IMR-90 (cell line): Measurements from ENCODE around the gene DEFB119. TPM values are rescaled to one million over a fixed set of nuclear protein-coding genes. Genes with fewer than 3 reads are reported as not detected.

Experiments
- ATAC-seq: fragments of 200-7000 bp; cut with Tn5 transposase; 2 replicates; pipeline ENCODE4 v1.9.1; 2020; ENCODE audit warnings: low read depth, mild to moderate bottlenecking, moderate library complexity
- BruUV-seq: library from RNA; stranded (reverse); fragments of 400-500 nt; replicated peaks from 2 replicates; lab custom pipeline; 2021; lab: Mats Ljungman, UMichigan
- CTCF ChIA-PET: fragments of 300-600 bp; formaldehyde crosslinking; extraction: SDS; loops from one replicate; lab custom pipeline; 2021; ENCODE audit warnings: antibody characterized with exemption; lab: Yijun Ruan, JAX
- POLR2A ChIA-PET: fragments of 300-600 bp; sonication (Branson Sonifier 250); formaldehyde crosslinking; loops from one replicate; lab custom pipeline; 2022; ENCODE audit warnings: antibody characterized with exemption; ENCODE audit not compliant: unreplicated experiment; lab: Charles Lee
- DNase-seq: peaks from one replicate; pipeline ENCODE4 v3.0.0; 2013
- H2AFZ ChIP-seq: replicated peaks from 2 replicates; pipeline ENCODE3; 2013; ENCODE audit warnings: low read length, mild to moderate bottlenecking; ENCODE audit not compliant: poor library complexity
- H2AK5ac ChIP-seq: 2 replicates; pipeline ENCODE4 v1.6.1; 2013; ENCODE audit warnings: low read depth, low read length, inconsistent platforms
- H2AK9ac ChIP-seq: replicated peaks from 2 replicates; pipeline ENCODE3; 2013; ENCODE audit warnings: mild to moderate bottlenecking, low read depth, low read length, moderate library complexity; ENCODE audit not compliant: poor library complexity
- H2BK120ac ChIP-seq: 2 replicates; pipeline ENCODE4 v1.6.1; 2013; ENCODE audit warnings: low read depth, low read length, inconsistent platforms
- H2BK15ac ChIP-seq: 3 replicates; pipeline ENCODE4 v1.6.1; 2013; ENCODE audit warnings: low read depth, low read length, inconsistent platforms
- H2BK20ac ChIP-seq: 2 replicates; pipeline ENCODE4 v1.6.1; 2013; ENCODE audit warnings: low read depth, mild to moderate bottlenecking, inconsistent platforms, low read length, moderate library complexity
- H2BK5ac ChIP-seq: 2 replicates; pipeline ENCODE4 v1.6.1; 2013; ENCODE audit warnings: mild to moderate bottlenecking, low read depth, low read length, inconsistent platforms; ENCODE audit not compliant: poor library complexity, severe bottlenecking
- H3K14ac ChIP-seq: replicated peaks from 2 replicates; pipeline ENCODE4 v1.6.1; 2013; ENCODE audit warnings: low read depth, low read length, inconsistent platforms
- H3K18ac ChIP-seq: 2 replicates; pipeline ENCODE4 v1.6.1; 2013; ENCODE audit warnings: low read depth, low read length, control low read depth
- H3K23ac ChIP-seq: 2 replicates; pipeline ENCODE4 v1.6.1; 2013; ENCODE audit warnings: low read depth, low read length, inconsistent platforms
- H3K27ac ChIP-seq: 2 replicates; pipeline ENCODE4 v1.5.1; 2013; ENCODE audit warnings: mild to moderate bottlenecking, control low read depth, low read length; ENCODE audit not compliant: insufficient read depth
- H3K27me3 ChIP-seq: 2 replicates; pipeline ENCODE4 v1.6.1; 2013; ENCODE audit warnings: low read length; ENCODE audit not compliant: control insufficient read depth, insufficient read depth
- H3K36me3 ChIP-seq: 2 replicates; pipeline ENCODE4 v1.6.1; 2013; ENCODE audit warnings: low read length, mixed read lengths; ENCODE audit not compliant: control insufficient read depth, insufficient read depth
- H3K4ac ChIP-seq: 2 replicates; pipeline ENCODE4 v1.6.1; 2013; ENCODE audit warnings: low read depth, low read length, inconsistent platforms
- H3K4me1 ChIP-seq: 2 replicates; pipeline ENCODE4 v1.6.1; 2013; ENCODE audit warnings: low read length, mixed read lengths; ENCODE audit not compliant: control insufficient read depth, insufficient read depth
- H3K4me2 ChIP-seq: 2 replicates; pipeline ENCODE4 v1.6.1; 2013; ENCODE audit warnings: low read depth, mild to moderate bottlenecking, control low read depth, low read length, moderate library complexity
- H3K4me3 ChIP-seq: 2 replicates; pipeline ENCODE4 v1.5.1; 2013; ENCODE audit warnings: low read depth, mild to moderate bottlenecking, control low read depth, low read length, moderate library complexity; ENCODE audit not compliant: insufficient read depth
- H3K56ac ChIP-seq: 2 replicates; pipeline ENCODE4 v1.6.1; 2013; ENCODE audit warnings: low read length, inconsistent platforms; ENCODE audit not compliant: insufficient read depth; ENCODE audit errors: extremely low read depth
- H3K79me1 ChIP-seq, 2 experiments: 2 replicates each; pipeline ENCODE4 v1.6.1; 2013; ENCODE audit warnings: low read length in 2 of 2, inconsistent platforms in 1 of 2, low read depth in 1 of 2
- H3K9ac ChIP-seq: 2 replicates; pipeline ENCODE4 v1.6.1; 2013; ENCODE audit warnings: low read depth, low read length, control low read depth
- H3K9me1 ChIP-seq: 2 replicates; pipeline ENCODE4 v1.6.1; 2013; ENCODE audit warnings: low read length, inconsistent platforms; ENCODE audit not compliant: insufficient read depth
- H3K9me3 ChIP-seq: 2 replicates; pipeline ENCODE4 v1.6.1; 2013; ENCODE audit warnings: low read length; ENCODE audit not compliant: control insufficient read depth, insufficient read depth
- H4K20me1 ChIP-seq: 2 replicates; pipeline ENCODE4 v1.6.1; 2013; ENCODE audit warnings: low read length, inconsistent platforms; ENCODE audit not compliant: insufficient read depth
- H4K5ac ChIP-seq: 2 replicates; pipeline ENCODE4 v1.6.1; 2013; ENCODE audit warnings: mild to moderate bottlenecking, low read depth, low read length, control low read depth
- H4K8ac ChIP-seq, 2 experiments: 2 replicates each; pipeline ENCODE4 v1.6.1; 2013; ENCODE audit warnings: low read depth in 2 of 2, low read length in 2 of 2, control low read depth in 1 of 2, inconsistent platforms in 1 of 2
- H4K91ac ChIP-seq: 2 replicates; pipeline ENCODE4 v1.6.1; 2013; ENCODE audit warnings: low read depth, low read length, inconsistent platforms; ENCODE audit not compliant: insufficient read depth
- RAD21 ChIP-seq: IDR thresholded peaks from 2 replicates; pipeline ENCODE4 v1.6.1; 2012; ENCODE audit warnings: low read length, improper control_type of control experiment
- WGBS, 2 experiments: methylation state at CpG; one replicate each; pipeline versions ENCODE4 v1.1.5 to v1.1.7; 2013; ENCODE audit warnings: missing lambda C conversion rate in 2 of 2; ENCODE audit not compliant: insufficient read length in 1 of 2; ENCODE audit errors: extremely low coverage in 2 of 2; 5-methylcytosine and 5-hydroxymethylcytosine counted together
- dilution Hi-C: fragments of 300-500 bp; cut with HindIII; formaldehyde crosslinking; loops from one replicate; pipeline ENCODE4 v1.14.3; 2018; ENCODE audit warnings: low sequenced_read_pairs; ENCODE audit not compliant: unreplicated experiment
- in situ Hi-C: fragments of 300-500 bp; cut with MboI; formaldehyde crosslinking; loops from 3 replicates; pipeline ENCODE4 v1.14.3; 2019; ENCODE audit warnings: low sequenced_read_pairs, inconsistent platforms, mixed read lengths
- intact Hi-C: fragments of 100-400 bp; cut with micrococcal nuclease; formaldehyde crosslinking; loops from 2 replicates; pipeline ENCODE4 v1.10.0; 2022
- polyA plus RNA-seq, 3 experiments: library from polyadenylated mRNA; depleted of rRNA; stranded (reverse); fragments of >200 nt; gene quantifications; 2 replicates each; pipeline ENCODE4 v1.2.3, GENCODE V29; 2012; ENCODE audit warnings: low replicate concordance in 1 of 3
- total RNA-seq: library from RNA; depleted of rRNA; stranded (reverse); fragments of >200 nt; gene quantifications from 2 replicates; pipeline ENCODE4 v1.2.3, GENCODE V29; 2012

DEFB119 gene
- total and polyA plus RNA-seq, 2 of the 4 experiments (the other 2 are of a cell fraction), result not detected

DNA sequence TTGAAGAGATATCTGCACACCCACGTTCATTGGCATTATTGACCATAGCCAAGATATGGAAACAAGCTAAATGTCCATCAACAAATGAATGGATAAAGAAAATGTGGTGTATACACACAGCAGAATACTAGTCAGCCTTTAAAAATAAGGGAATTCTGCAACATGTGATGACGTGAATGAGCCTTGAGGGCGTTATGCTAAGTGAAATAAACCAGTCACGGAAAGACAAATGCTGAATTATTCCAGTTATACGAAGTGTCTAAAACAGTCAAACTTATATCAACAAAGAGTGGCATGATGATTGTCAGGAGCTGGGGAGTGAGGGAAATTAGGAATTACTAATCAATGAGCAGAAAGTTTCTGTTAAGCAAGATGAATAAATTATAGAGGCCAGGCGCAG lies 24.0 kb upstream of the DEFB119 start:
- H2AK9ac ChIP-seq, result no peak overlapping the region
- H3K79me1 ChIP-seq, result no peaks in the 10 kb centered on the region
- H3K23ac ChIP-seq, result no peak overlapping the region
- no peaks in the 10 kb centered on the region for H3K36me3 ChIP-seq
- no peaks in the 10 kb centered on the region for H3K4me1 ChIP-seq
- dilution Hi-C loops (no loop called here), intact Hi-C loops (no loop called here), in situ Hi-C loops (no loop called here)
- H3K18ac ChIP-seq, result no peak overlapping the region
- 80% methylated on average over 1 of the region's 6 CpGs; no CpG with 5 or more reads in 1 of the 2 experiments for WGBS, 2 experiments
- no peak overlapping the region for H3K4ac ChIP-seq
- no peak overlapping the region for H3K14ac ChIP-seq
- H3K4me3 ChIP-seq, result no peak overlapping the region
- no peaks in the 10 kb centered on the region for H3K27me3 ChIP-seq
- H2AK5ac ChIP-seq, result no peak overlapping the region
- no peaks in the 10 kb centered on the region for H3K9me3 ChIP-seq
- no peak overlapping the region for H3K56ac ChIP-seq
- no peak for TF ChIP-seq RAD21
- H4K20me1 ChIP-seq, result no peaks in the 10 kb centered on the region
- no peaks in the 10 kb centered on the region for H3K9me1 ChIP-seq
- H2BK120ac ChIP-seq, result no peak overlapping the region
- BruUV-seq, result no TSS peak
- no peak overlapping the region for H3K27ac ChIP-seq
- ATAC-seq (no peak), DNase-seq (no peak)
- H3K9ac ChIP-seq, result no peak overlapping the region
- ChIA-PET CTCF (no interaction called here), POLR2A (no interaction called here)
- H2BK5ac ChIP-seq, result no peak overlapping the region
- no peak overlapping the region for H4K91ac ChIP-seq
- no peak overlapping the region for H4K5ac ChIP-seq
- H2AFZ ChIP-seq, result no peak overlapping the region
- H2BK15ac ChIP-seq, result no peak overlapping the region
- no peak overlapping the region for H2BK20ac ChIP-seq
- H4K8ac ChIP-seq, result no peak overlapping the region
- H3K4me2 ChIP-seq, result no peak overlapping the region
